ENCODE data around the gene GIGYF2. TPM values are rescaled to one million over a fixed set of nuclear protein-coding genes. Genes with fewer than 3 reads are reported as not detected.

Gene GIGYF2
- total RNA-seq, 1 experiment from 2014 or later: 60.6 TPM

- Histone ChIP-seq H3K4me2 (ENCODE audit: low read length) (no peak overlapping the region), H2AFZ (ENCODE audit: low read depth, low read length, poor library complexity, severe bottlenecking) (no peak overlapping the region), H3K27ac (ENCODE audit: low read depth, low read length) (no peak overlapping the region), H3K4me1 (ENCODE audit: control insufficient read depth in 1 of 2, insufficient read depth in 2 of 2, low read length in 2 of 2) (no peaks in the 10 kb centered on the region), H3K9me2 (ENCODE audit: insufficient read depth) (no peaks in the 10 kb centered on the region), H3K4me3 (replicated peaks in 1 of 2; ENCODE audit: low read depth in 1 of 2, low read length in 2 of 2) (no peak overlapping the region), H3K79me2 (ENCODE audit: insufficient read depth, low read length) (no peaks in the 10 kb centered on the region), H3K9ac (ENCODE audit: low read length) (no peak overlapping the region), H3K9me3 (ENCODE audit: control insufficient read depth in 1 of 2, insufficient read depth in 1 of 2, low read depth in 1 of 2, low read length in 2 of 2) (no peaks in the 10 kb centered on the region), H3K36me3 (ENCODE audit: control insufficient read depth in 1 of 2, insufficient read depth in 2 of 2, low read length in 2 of 2) (0 out of 4 replicates have a peak, but pooled peaks cover 0 to 8% of the 10 kb centered on the region in 2 experiments), H4K20me1 (ENCODE audit: insufficient read depth) (no peaks in the 10 kb centered on the region), H3K27me3 (ENCODE audit: insufficient read depth, low read length) (no peaks in the 10 kb centered on the region)
- DNase-seq (ENCODE audit: low read depth, low spot score) (no peak), ATAC-seq (no peak)
- ChIA-PET POLR2A (no interaction called here), RAD21 (ENCODE audit: low non-redundant PET in 1 of 2, low total read pairs in 2 of 2, uncharacterized antibody in 2 of 2, unreplicated experiment in 2 of 2) (no interaction called here), CTCF (no interaction called here)
- BruUV-seq (replicated peaks): no TSS peak
- TF ChIP-seq ZNF274 (IDR thresholded peaks at IDR 0.05; ENCODE audit: low read depth, low read length) (no peak), RAD21 (IDR thresholded peaks at IDR 0.05; ENCODE audit: low read depth) (no peak), JUND (IDR thresholded peaks at IDR 0.05) (no peak), SRF (IDR thresholded peaks at IDR 0.05; ENCODE audit: low read depth) (no peak), FOSL1 (IDR thresholded peaks at IDR 0.05; ENCODE audit: low read depth) (no peak), YY1 (IDR thresholded peaks at IDR 0.05; ENCODE audit: extremely low read depth, insufficient replicate concordance, low read depth, low read length) (no peak), EZH2 (IDR thresholded peaks at IDR 0.05) (no peak), ZBTB33 (IDR thresholded peaks at IDR 0.05; ENCODE audit: extremely low read depth, insufficient replicate concordance, low read length) (no peak), ELF1 (IDR thresholded peaks at IDR 0.05; ENCODE audit: borderline replicate concordance, low read depth) (no peak), ATF3 (IDR thresholded peaks at IDR 0.05) (no peak)
- intact Hi-C loops (cut with micrococcal nuclease): no loop called here
Measured at GRCh38 chr2:232873909-232874641, 176.9 kb downstream of the GIGYF2 start.

Measured in HCT116 (cell line).